DOHH2 (cell line): ENCODE data around the gene KLK8.

Experiments
- H3F3A ChIP-seq: fragments of 200-600 bp; sonication (generic), shearing (Covaris generic); 2 replicates; pipeline ENCODE4 v1.6.0; 2016; ENCODE audit warnings: antibody characterized with exemption, mild to moderate bottlenecking; ENCODE audit not compliant: control insufficient read depth, insufficient read depth
- H3K27ac ChIP-seq: fragments of 200-600 bp; sonication (generic); 2 replicates; pipeline ENCODE4 v1.5.1; 2014; ENCODE audit warnings: low read depth, mild to moderate bottlenecking, low read length, moderate library complexity
- H3K27me3 ChIP-seq: fragments of 200-600 bp; sonication (generic); 2 replicates; pipeline ENCODE4 v1.6.1; 2014; ENCODE audit warnings: mild to moderate bottlenecking, low read length, mixed read lengths; ENCODE audit not compliant: control insufficient read depth
- H3K36me3 ChIP-seq: fragments of 200-600 bp; sonication (generic); 2 replicates; pipeline ENCODE4 v1.6.1; 2014; ENCODE audit warnings: mild to moderate bottlenecking, low read length, moderate library complexity, mixed read lengths; ENCODE audit not compliant: control insufficient read depth
- H3K4me1 ChIP-seq: fragments of 200-600 bp; sonication (generic); 2 replicates; pipeline ENCODE4 v1.6.1; 2014; ENCODE audit warnings: mild to moderate bottlenecking, low read length, mixed read lengths; ENCODE audit not compliant: control insufficient read depth
- H3K4me2 ChIP-seq: fragments of 200-600 bp; sonication (generic); 2 replicates; pipeline ENCODE4 v1.6.0; 2014; ENCODE audit warnings: mild to moderate bottlenecking, low read length, moderate library complexity
- H3K4me3 ChIP-seq: fragments of 200-600 bp; sonication (generic); 2 replicates; pipeline ENCODE4 v1.5.1; 2014; ENCODE audit warnings: mild to moderate bottlenecking, low read length, mixed read lengths
- H3K79me2 ChIP-seq: fragments of 200-600 bp; sonication (generic); 2 replicates; pipeline ENCODE4 v1.6.1; 2014; ENCODE audit warnings: mild to moderate bottlenecking, low read length, mixed read lengths; ENCODE audit not compliant: control insufficient read depth
- H3K9me2 ChIP-seq: fragments of 200-600 bp; sonication (generic); replicated peaks from 2 replicates; pipeline ENCODE4 v1.6.1; 2014; ENCODE audit warnings: mild to moderate bottlenecking, low read length, mixed read lengths; ENCODE audit not compliant: control insufficient read depth
- H3K9me3 ChIP-seq: fragments of 200-600 bp; sonication (generic); 2 replicates; pipeline ENCODE4 v1.6.1; 2014; ENCODE audit warnings: antibody characterized with exemption, low read length, mixed read lengths; ENCODE audit not compliant: control insufficient read depth, insufficient read depth
- H4K20me1 ChIP-seq: fragments of 200-600 bp; sonication (generic); 2 replicates; pipeline ENCODE4 v1.6.0; 2014; ENCODE audit warnings: low read depth, mild to moderate bottlenecking, antibody characterized with exemption, low read length, moderate library complexity; ENCODE audit not compliant: control insufficient read depth, insufficient read depth
- CTCF ChIP-seq: fragments of 200-600 bp; sonication (generic); IDR thresholded peaks from one replicate; pipeline ENCODE4 v1.5.1; 2014; ENCODE audit warnings: antibody characterized with exemption, mild to moderate bottlenecking, low read depth, low read length; ENCODE audit not compliant: poor library complexity, severe bottlenecking
- EZH2phosphoT487 ChIP-seq: fragments of 200-600 bp; sonication (generic); IDR thresholded peaks from 2 replicates; pipeline ENCODE4 v1.6.1; 2017; ENCODE audit warnings: borderline replicate concordance, mild to moderate bottlenecking, antibody characterized with exemption, low read length, moderate library complexity, mixed read lengths

Gene KLK8

GRCh38 chr19:51023946-51024345 is 22.5 kb upstream of the KLK8 start:
- no peaks in the 10 kb centered on the region for H3F3A ChIP-seq
- H3K27ac ChIP-seq: no peak overlapping the region
- TF ChIP-seq EZH2phosphoT487: no peak
- TF ChIP-seq CTCF: no peak
- H3K4me2 ChIP-seq: no peak overlapping the region
- H4K20me1 ChIP-seq: no peaks in the 10 kb centered on the region
- H3K9me3 ChIP-seq: no peaks in the 10 kb centered on the region
- no peaks in the 10 kb centered on the region for H3K4me1 ChIP-seq
- no peaks in the 10 kb centered on the region for H3K36me3 ChIP-seq
- H3K9me2 ChIP-seq: no peaks in the 10 kb centered on the region
- no peaks in the 10 kb centered on the region for H3K79me2 ChIP-seq
- no peak overlapping the region for H3K4me3 ChIP-seq
- H3K27me3 ChIP-seq: no peaks in the 10 kb centered on the region

- Histone ChIP-seq H3K27me3 (no peaks in the 10 kb centered on the region), H3K4me3 (no peak overlapping the region), H3K4me1 (no peaks in the 10 kb centered on the region), H3K36me3 (no peaks in the 10 kb centered on the region), H4K20me1 (no peaks in the 10 kb centered on the region), H3K9me2 (no peaks in the 10 kb centered on the region), H3K4me2 (no peak overlapping the region), H3K79me2 (no peaks in the 10 kb centered on the region), H3K27ac (no peak overlapping the region), H3F3A (no peaks in the 10 kb centered on the region), H3K9me3 (no peaks in the 10 kb centered on the region)
- TF ChIP-seq CTCF (no peak), EZH2phosphoT487 (no peak)
Observed at GRCh38 chr19:51022526-51022925, 21.1 kb upstream of the KLK8 start.

- no peak overlapping the region for H3K27ac ChIP-seq
- H3K9me2 ChIP-seq: no peaks in the 10 kb centered on the region
- no peak for TF ChIP-seq EZH2phosphoT487
- peak; percentile 73 for TF ChIP-seq CTCF
- no peaks in the 10 kb centered on the region for H3K27me3 ChIP-seq
- no peaks in the 10 kb centered on the region for H3F3A ChIP-seq
- no peak overlapping the region for H3K4me3 ChIP-seq
- no peaks in the 10 kb centered on the region for H3K4me1 ChIP-seq
- no peaks in the 10 kb centered on the region for H3K79me2 ChIP-seq
- no peaks in the 10 kb centered on the region for H4K20me1 ChIP-seq
- H3K36me3 ChIP-seq: no peaks in the 10 kb centered on the region
- H3K9me3 ChIP-seq: no peaks in the 10 kb centered on the region
- no peak overlapping the region for H3K4me2 ChIP-seq
Observed at GRCh38 chr19:51020988-51021651, 19.7 kb upstream of the KLK8 start.
